Measurements from ENCODE around the gene DLGAP1.

DLGAP1 gene

DNA sequence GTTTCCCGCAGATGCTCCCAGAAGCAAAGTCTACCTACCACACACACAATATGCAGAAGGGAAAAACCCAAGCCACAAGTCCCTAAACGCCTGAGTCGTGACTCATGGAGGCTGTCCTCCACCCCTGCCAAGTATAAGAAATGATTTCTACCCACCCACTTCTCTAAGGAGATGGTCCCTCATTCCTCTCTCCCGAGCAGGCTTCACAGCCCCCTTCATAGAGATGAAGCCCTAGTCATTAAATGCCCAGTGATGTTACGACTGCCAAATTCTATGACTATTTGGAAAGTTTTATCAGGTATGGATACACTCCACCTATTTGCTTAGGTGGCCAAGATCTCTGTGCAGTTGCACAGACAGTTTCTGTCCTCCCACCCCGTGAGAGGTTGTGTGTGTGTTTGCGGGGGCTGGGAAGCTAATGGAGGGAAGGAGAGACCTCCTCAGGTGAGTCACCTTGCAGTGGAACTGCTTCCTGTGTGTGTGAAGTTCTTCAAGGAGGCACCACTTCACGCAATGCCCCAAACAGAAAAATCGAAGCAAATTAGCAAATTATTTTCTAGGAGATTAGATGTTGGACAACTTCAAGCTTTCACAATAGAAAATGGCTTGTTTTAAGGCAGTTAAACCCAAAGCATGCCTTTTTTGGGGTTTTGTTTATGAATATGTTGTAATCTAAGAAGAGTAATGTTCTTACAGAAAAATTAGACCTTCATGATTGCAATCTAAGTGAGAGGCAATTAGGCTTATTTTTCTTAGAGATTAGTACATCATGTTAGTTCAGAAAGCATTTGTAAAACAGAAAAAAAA, 830.0 kb downstream of the DLGAP1 start:
- H3K27me3 ChIP-seq (ENCODE audit: insufficient read depth, poor library complexity, severe bottlenecking): no peaks in the 10 kb centered on the region
- TF ChIP-seq GABPA (IDR thresholded peaks at IDR 0.05; ENCODE audit: low read depth) (no peak), POLR2AphosphoS5 (IDR thresholded peaks at IDR 0.05; ENCODE audit: low read depth) (no peak), SPI1 (IDR thresholded peaks at IDR 0.05; ENCODE audit: borderline replicate concordance, low read depth) (no peak)
- TF ChIP-seq, protein P1, sequence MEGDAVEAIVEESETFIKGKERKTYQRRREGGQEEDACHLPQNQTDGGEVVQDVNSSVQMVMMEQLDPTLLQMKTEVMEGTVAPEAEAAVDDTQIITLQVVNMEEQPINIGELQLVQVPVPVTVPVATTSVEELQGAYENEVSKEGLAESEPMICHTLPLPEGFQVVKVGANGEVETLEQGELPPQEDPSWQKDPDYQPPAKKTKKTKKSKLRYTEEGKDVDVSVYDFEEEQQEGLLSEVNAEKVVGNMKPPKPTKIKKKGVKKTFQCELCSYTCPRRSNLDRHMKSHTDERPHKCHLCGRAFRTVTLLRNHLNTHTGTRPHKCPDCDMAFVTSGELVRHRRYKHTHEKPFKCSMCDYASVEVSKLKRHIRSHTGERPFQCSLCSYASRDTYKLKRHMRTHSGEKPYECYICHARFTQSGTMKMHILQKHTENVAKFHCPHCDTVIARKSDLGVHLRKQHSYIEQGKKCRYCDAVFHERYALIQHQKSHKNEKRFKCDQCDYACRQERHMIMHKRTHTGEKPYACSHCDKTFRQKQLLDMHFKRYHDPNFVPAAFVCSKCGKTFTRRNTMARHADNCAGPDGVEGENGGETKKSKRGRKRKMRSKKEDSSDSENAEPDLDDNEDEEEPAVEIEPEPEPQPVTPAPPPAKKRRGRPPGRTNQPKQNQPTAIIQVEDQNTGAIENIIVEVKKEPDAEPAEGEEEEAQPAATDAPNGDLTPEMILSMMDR (IDR thresholded peaks at IDR 0.05; ENCODE audit: insufficient read depth, low read length): no peak
- TF ChIP-seq, protein P2, sequence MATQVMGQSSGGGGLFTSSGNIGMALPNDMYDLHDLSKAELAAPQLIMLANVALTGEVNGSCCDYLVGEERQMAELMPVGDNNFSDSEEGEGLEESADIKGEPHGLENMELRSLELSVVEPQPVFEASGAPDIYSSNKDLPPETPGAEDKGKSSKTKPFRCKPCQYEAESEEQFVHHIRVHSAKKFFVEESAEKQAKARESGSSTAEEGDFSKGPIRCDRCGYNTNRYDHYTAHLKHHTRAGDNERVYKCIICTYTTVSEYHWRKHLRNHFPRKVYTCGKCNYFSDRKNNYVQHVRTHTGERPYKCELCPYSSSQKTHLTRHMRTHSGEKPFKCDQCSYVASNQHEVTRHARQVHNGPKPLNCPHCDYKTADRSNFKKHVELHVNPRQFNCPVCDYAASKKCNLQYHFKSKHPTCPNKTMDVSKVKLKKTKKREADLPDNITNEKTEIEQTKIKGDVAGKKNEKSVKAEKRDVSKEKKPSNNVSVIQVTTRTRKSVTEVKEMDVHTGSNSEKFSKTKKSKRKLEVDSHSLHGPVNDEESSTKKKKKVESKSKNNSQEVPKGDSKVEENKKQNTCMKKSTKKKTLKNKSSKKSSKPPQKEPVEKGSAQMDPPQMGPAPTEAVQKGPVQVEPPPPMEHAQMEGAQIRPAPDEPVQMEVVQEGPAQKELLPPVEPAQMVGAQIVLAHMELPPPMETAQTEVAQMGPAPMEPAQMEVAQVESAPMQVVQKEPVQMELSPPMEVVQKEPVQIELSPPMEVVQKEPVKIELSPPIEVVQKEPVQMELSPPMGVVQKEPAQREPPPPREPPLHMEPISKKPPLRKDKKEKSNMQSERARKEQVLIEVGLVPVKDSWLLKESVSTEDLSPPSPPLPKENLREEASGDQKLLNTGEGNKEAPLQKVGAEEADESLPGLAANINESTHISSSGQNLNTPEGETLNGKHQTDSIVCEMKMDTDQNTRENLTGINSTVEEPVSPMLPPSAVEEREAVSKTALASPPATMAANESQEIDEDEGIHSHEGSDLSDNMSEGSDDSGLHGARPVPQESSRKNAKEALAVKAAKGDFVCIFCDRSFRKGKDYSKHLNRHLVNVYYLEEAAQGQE (IDR thresholded peaks at IDR 0.05; ENCODE audit: insufficient replicate concordance, low read depth): no peak
- DNase-seq (ENCODE audit: low read depth in 1 of 2, low spot score in 1 of 2): no peak
- H3K4me3 ChIP-seq (replicated peaks; ENCODE audit: insufficient read depth, low read length): no peak overlapping the region
- no peak overlapping the region for H3K27ac ChIP-seq (replicated peaks)

DNA sequence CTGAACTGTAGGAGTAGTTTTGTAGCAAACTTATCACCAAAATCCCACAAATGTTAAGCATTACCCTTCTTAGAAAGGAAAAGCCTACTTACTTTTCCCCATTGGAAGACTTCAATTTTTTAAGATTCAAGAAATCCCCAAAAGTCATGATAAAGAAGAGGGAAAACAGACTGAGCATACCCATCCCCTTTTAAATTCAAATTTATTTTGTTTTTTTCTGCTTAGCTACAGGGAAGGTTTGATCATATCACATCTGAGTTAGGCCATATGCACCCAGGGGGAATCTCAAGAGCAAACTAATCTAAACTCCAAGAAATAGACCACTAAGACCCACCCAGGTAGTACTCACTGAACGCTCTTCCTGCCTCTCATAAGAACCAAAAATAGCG, 830.6 kb downstream of the DLGAP1 start:
- TF ChIP-seq POLR2AphosphoS5 (IDR thresholded peaks at IDR 0.05; ENCODE audit: low read depth): no peak
- TF ChIP-seq, protein P2 (IDR thresholded peaks at IDR 0.05; ENCODE audit: insufficient replicate concordance, low read depth): no peak
- TF ChIP-seq, protein P1 (IDR thresholded peaks at IDR 0.05; ENCODE audit: insufficient read depth, low read length): no peak
- DNase-seq (ENCODE audit: low read depth in 1 of 2, low spot score in 1 of 2): no peak
- H3K27ac ChIP-seq (replicated peaks): no peak overlapping the region
- H3K4me3 ChIP-seq (replicated peaks; ENCODE audit: insufficient read depth, low read length): no peak overlapping the region
- no peaks in the 10 kb centered on the region for H3K27me3 ChIP-seq (ENCODE audit: insufficient read depth, poor library complexity, severe bottlenecking)

DNA sequence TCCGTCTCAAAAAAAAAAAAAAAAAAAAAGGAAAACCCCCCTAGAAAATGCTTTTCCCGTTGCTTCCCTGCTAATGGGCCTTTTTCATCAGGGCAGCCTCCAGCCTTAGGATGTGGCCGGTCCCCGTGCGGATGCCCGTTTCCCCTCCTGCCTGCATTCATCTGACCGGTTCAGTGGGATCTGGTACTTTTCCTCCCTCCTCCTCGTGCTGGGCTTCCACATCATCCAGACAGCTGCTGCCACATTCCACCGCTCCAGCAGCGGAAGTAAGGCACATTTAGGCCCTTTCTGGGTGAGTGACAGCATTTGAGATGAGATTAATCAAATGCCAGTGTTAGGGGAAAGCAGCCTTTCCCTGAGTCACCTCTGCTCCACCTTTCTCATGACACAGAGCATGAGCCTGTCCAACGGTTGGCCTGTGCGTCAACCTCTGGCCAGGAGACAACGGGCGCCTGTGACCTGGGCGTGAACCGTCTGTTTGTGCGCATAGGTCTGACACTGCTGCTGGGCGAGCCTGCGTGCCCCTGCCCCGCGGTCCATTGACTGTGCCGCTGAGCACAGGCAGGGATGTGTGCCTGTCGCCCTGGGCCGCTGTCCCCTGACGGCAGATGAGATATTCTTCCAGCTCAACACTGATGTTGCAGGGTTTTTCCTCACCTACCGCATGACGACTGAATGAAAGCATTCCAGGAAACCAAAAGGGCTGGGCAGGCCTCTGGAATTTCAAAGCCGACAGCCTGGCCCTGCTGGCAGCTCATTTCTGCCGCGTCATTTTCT, 831.1 kb downstream of the DLGAP1 start:
- Histone ChIP-seq H3K4me3 (replicated peaks; ENCODE audit: insufficient read depth, low read length) (no peak overlapping the region), H3K27ac (replicated peaks) (no peak overlapping the region)

More for the DNA sequence above, 831.1 kb downstream of the DLGAP1 start:
- no peak for DNase-seq (ENCODE audit: low read depth in 1 of 2, low spot score in 1 of 2)
- TF ChIP-seq GABPA (IDR thresholded peaks at IDR 0.05; ENCODE audit: low read depth) (no peak), POLR2AphosphoS5 (IDR thresholded peaks at IDR 0.05; ENCODE audit: low read depth) (no peak), SPI1 (IDR thresholded peaks at IDR 0.05; ENCODE audit: borderline replicate concordance, low read depth) (no peak)
- TF ChIP-seq, protein P2 (IDR thresholded peaks at IDR 0.05; ENCODE audit: insufficient replicate concordance, low read depth): no peak
- TF ChIP-seq, protein P1 (IDR thresholded peaks at IDR 0.05; ENCODE audit: insufficient read depth, low read length): no peak
- no peaks in the 10 kb centered on the region for H3K27me3 ChIP-seq (ENCODE audit: insufficient read depth, poor library complexity, severe bottlenecking)

Data from HL-60 (cell line).